OCI-LY1 (cell line): ENCODE data around the gene CPPED1.
"Not testable (repeated sequence)": the region's sequence is repeated elsewhere in the genome, so short reads cannot be mapped to it uniquely, and the experiment has no call there.

ENCODE experiments used
- H2AFZ ChIP-seq: fragments of 200-600 bp; sonication (generic), shearing (Covaris generic); 2 replicates; pipeline ENCODE4 v1.6.0; 2014; ENCODE audit warnings: antibody characterized with exemption, mild to moderate bottlenecking, low read length
- H3F3A ChIP-seq: fragments of 200-600 bp; sonication (generic), shearing (Covaris generic); 2 replicates; pipeline ENCODE4 v1.6.0; 2014; ENCODE audit warnings: mild to moderate bottlenecking, antibody characterized with exemption, low read length, moderate library complexity; ENCODE audit not compliant: insufficient read depth
- H3K27ac ChIP-seq: fragments of 200-600 bp; sonication (generic); 2 replicates; pipeline ENCODE4 v1.5.1; 2014; ENCODE audit warnings: low read length, mixed run types, mild to moderate bottlenecking, low read depth; ENCODE audit not compliant: poor library complexity, severe bottlenecking
- H3K27me3 ChIP-seq: fragments of 200-600 bp; sonication (generic); 2 replicates; pipeline ENCODE4 v1.6.0; 2014; ENCODE audit warnings: antibody characterized with exemption, mild to moderate bottlenecking, low read length, moderate library complexity; ENCODE audit not compliant: insufficient read depth
- H3K36me3 ChIP-seq: fragments of 200-600 bp; sonication (generic); 2 replicates; pipeline ENCODE4 v1.6.1; 2014; ENCODE audit warnings: mild to moderate bottlenecking, antibody characterized with exemption, low read length, moderate library complexity, mixed read lengths; ENCODE audit not compliant: insufficient read depth
- H3K4me1 ChIP-seq: fragments of 200-600 bp; sonication (generic); 2 replicates; pipeline ENCODE4 v1.5.1; 2014; ENCODE audit warnings: mild to moderate bottlenecking, low read length, moderate library complexity; ENCODE audit not compliant: insufficient read depth, severe bottlenecking
- H3K4me2 ChIP-seq: fragments of 200-600 bp; sonication (generic), shearing (Covaris generic); 2 replicates; pipeline ENCODE4 v1.6.1; 2014; ENCODE audit warnings: low read length
- H3K4me3 ChIP-seq: fragments of 200-600 bp; sonication (generic); 2 replicates; pipeline ENCODE4 v1.5.1; 2014; ENCODE audit warnings: low read length, low read depth, mild to moderate bottlenecking, mixed read lengths; ENCODE audit not compliant: poor library complexity, severe bottlenecking
- H3K79me2 ChIP-seq: fragments of 200-600 bp; shearing (Covaris generic); 2 replicates; pipeline ENCODE4 v1.6.1; 2016; ENCODE audit warnings: mixed run types, low read length, mixed read lengths; ENCODE audit not compliant: insufficient read depth
- H3K9ac ChIP-seq: fragments of 200-600 bp; sonication (generic), shearing (Covaris generic); 2 replicates; pipeline ENCODE4 v1.6.1; 2014; ENCODE audit warnings: mild to moderate bottlenecking, low read length, mixed read lengths
- H3K9me2 ChIP-seq: fragments of 200-600 bp; sonication (generic), shearing (Covaris generic); 2 replicates; pipeline ENCODE4 v1.6.1; 2014; ENCODE audit warnings: low read depth, mild to moderate bottlenecking, low read length, mixed read lengths
- H3K9me3 ChIP-seq: fragments of 200-600 bp; shearing (Covaris generic); 2 replicates; pipeline ENCODE4 v1.6.1; 2014; ENCODE audit warnings: low read length, mixed read lengths
- H4K20me1 ChIP-seq: fragments of 200-600 bp; sonication (generic), shearing (Covaris generic); 2 replicates; pipeline ENCODE4 v1.6.0; 2016; ENCODE audit warnings: mild to moderate bottlenecking, low read length; ENCODE audit not compliant: insufficient read depth
- CTCF ChIP-seq: fragments of 200-600 bp; sonication (generic), shearing (Covaris generic); IDR thresholded peaks from 2 replicates; pipeline ENCODE4 v1.5.1; 2017; ENCODE audit warnings: mild to moderate bottlenecking, antibody characterized with exemption, low read length, moderate library complexity, mixed read lengths
- EZH2 ChIP-seq: fragments of 200-600 bp; sonication (generic), shearing (Covaris generic); IDR thresholded peaks from 2 replicates; pipeline ENCODE4 v1.8.0; 2017; ENCODE audit warnings: borderline replicate concordance, mixed run types, mild to moderate bottlenecking, antibody characterized with exemption, low read length, moderate library complexity, mixed read lengths

The CPPED1 gene

GRCh38 chr16:12769525-12769924 is 34.2 kb downstream of the CPPED1 start:
- no peaks in the 10 kb centered on the region for H3K9me2 ChIP-seq
- no peaks in the 10 kb centered on the region for H3K27me3 ChIP-seq
- H3K4me2 ChIP-seq, result no peak overlapping the region
- H3F3A ChIP-seq, result no peaks in the 10 kb centered on the region
- TF ChIP-seq CTCF (no peak), EZH2 (no peak)
- H3K9me3 ChIP-seq, result no peaks in the 10 kb centered on the region
- H4K20me1 ChIP-seq, result no peaks in the 10 kb centered on the region
- H3K4me3 ChIP-seq, result no peak overlapping the region
- H3K27ac ChIP-seq, result no peak overlapping the region
- H3K4me1 ChIP-seq, result no peaks in the 10 kb centered on the region
- no peak overlapping the region for H2AFZ ChIP-seq
- no peak overlapping the region for H3K9ac ChIP-seq
- no peaks in the 10 kb centered on the region for H3K36me3 ChIP-seq
- no peaks in the 10 kb centered on the region for H3K79me2 ChIP-seq

- Histone ChIP-seq H3F3A (no peaks in the 10 kb centered on the region), H3K9ac (no peak overlapping the region), H3K4me2 (no peak overlapping the region)
Observed at GRCh38 chr16:12767897-12768296, 35.8 kb downstream of the CPPED1 start.

GRCh38 chr16:12766853-12767252 is 36.8 kb downstream of the CPPED1 start:
- H3K4me1 ChIP-seq, result no peaks in the 10 kb centered on the region
- no peaks in the 10 kb centered on the region for H4K20me1 ChIP-seq
- H3K36me3 ChIP-seq, result no peaks in the 10 kb centered on the region
- no peak overlapping the region for H3K9ac ChIP-seq
- no peak overlapping the region for H3K4me2 ChIP-seq
- no peak overlapping the region for H3K27ac ChIP-seq
- H3K27me3 ChIP-seq, result no peaks in the 10 kb centered on the region
- H2AFZ ChIP-seq, result no peak overlapping the region
- no peaks in the 10 kb centered on the region for H3F3A ChIP-seq
- no peak for TF ChIP-seq CTCF
- no peak for TF ChIP-seq EZH2
- no peaks in the 10 kb centered on the region for H3K79me2 ChIP-seq
- no peaks in the 10 kb centered on the region for H3K9me3 ChIP-seq
- no peak overlapping the region for H3K4me3 ChIP-seq
- no peaks in the 10 kb centered on the region for H3K9me2 ChIP-seq

More at GRCh38 chr16:12767897-12768296, 35.8 kb downstream of the CPPED1 start:
- Histone ChIP-seq H3K4me1 (no peaks in the 10 kb centered on the region), H3K36me3 (no peaks in the 10 kb centered on the region), H3K9me3 (no peaks in the 10 kb centered on the region), H3K79me2 (no peaks in the 10 kb centered on the region), H4K20me1 (no peaks in the 10 kb centered on the region), H3K9me2 (no peaks in the 10 kb centered on the region), H3K27ac (no peak overlapping the region), H3K27me3 (no peaks in the 10 kb centered on the region), H2AFZ (no peak overlapping the region), H3K4me3 (no peak overlapping the region)
- TF ChIP-seq CTCF (no peak), EZH2 (no peak)

GRCh38 chr16:12766208-12766607 is 37.5 kb downstream of the CPPED1 start:
- not testable (repeated sequence) for H3K27me3 ChIP-seq, H3K4me2 ChIP-seq, H3K36me3 ChIP-seq, H3K9me2 ChIP-seq, H3K9me3 ChIP-seq, H3K27ac ChIP-seq, H2AFZ ChIP-seq, H3K4me1 ChIP-seq, H3K9ac ChIP-seq, H3K79me2 ChIP-seq, H4K20me1 ChIP-seq, H3F3A ChIP-seq, H3K4me3 ChIP-seq
